NT2/D1 (cell line): ENCODE data around the gene FUBP3.

Source experiments
- SUZ12 ChIP-seq: IDR thresholded peaks from 2 replicates; pipeline ENCODE4 v1.6.1; 2011; ENCODE audit not compliant: insufficient read length, insufficient read depth; ENCODE audit errors: extremely low read depth
- ZNF274 ChIP-seq: IDR thresholded peaks from 2 replicates; pipeline ENCODE4 v1.6.1; 2011; ENCODE audit warnings: mild to moderate bottlenecking, low read depth, low read length

GRCh38 chr9:130638284-130639123 is 59.1 kb downstream of the FUBP3 start:
- TF ChIP-seq ZNF274 (no peak; the same call in 1 of the 2 replicates), SUZ12 (no peak)
